Astrocyte of the spinal cord (primary cell): Measurements from ENCODE around the gene DNM3.

Source experiments
- DNase-seq: peaks from one replicate; pipeline ENCODE4 v3.0.0; 2011; ENCODE audit warnings: low read depth, low spot score
- H3K4me3 ChIP-seq: 2 replicates; pipeline ENCODE4 v1.5.1; 2011; ENCODE audit warnings: low read depth, mild to moderate bottlenecking, low read length, moderate library complexity
- in situ Hi-C: cut with HindIII; loops from 2 replicates; pipeline ENCODE4 v1.10.0; 2017; ENCODE audit warnings: low sequenced_read_pairs
- TF ChIP-seq, protein P1 (sequence below): IDR thresholded peaks from 2 replicates; pipeline ENCODE4 v1.5.1; 2012; ENCODE audit warnings: low read depth, mild to moderate bottlenecking, low read length, inconsistent platforms

Gene DNM3

DNA sequence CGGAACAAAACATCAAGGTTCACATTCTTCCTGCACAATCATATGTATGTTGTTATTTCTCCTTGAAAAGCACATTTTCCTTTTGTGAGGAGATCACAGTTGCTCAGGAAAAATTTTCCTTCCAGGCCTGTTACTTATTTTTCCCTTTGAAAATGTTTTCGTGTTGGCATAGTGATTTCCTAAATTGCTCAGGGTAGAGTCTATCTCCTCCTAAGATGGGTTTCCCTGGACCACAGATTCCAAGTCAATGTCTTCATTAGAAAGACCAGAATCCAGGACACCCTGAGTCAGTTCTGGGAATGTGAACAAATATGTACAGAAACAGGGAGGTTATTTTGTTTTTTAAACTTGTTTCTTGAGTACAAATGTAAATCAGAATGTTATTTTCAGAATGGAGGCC, 484.8 kb downstream of the DNM3 start:
- DNase-seq = peak; percentile 21
- no peak overlapping the region for H3K4me3 ChIP-seq
- TF ChIP-seq, protein P1, sequence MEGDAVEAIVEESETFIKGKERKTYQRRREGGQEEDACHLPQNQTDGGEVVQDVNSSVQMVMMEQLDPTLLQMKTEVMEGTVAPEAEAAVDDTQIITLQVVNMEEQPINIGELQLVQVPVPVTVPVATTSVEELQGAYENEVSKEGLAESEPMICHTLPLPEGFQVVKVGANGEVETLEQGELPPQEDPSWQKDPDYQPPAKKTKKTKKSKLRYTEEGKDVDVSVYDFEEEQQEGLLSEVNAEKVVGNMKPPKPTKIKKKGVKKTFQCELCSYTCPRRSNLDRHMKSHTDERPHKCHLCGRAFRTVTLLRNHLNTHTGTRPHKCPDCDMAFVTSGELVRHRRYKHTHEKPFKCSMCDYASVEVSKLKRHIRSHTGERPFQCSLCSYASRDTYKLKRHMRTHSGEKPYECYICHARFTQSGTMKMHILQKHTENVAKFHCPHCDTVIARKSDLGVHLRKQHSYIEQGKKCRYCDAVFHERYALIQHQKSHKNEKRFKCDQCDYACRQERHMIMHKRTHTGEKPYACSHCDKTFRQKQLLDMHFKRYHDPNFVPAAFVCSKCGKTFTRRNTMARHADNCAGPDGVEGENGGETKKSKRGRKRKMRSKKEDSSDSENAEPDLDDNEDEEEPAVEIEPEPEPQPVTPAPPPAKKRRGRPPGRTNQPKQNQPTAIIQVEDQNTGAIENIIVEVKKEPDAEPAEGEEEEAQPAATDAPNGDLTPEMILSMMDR = no peak
- in situ Hi-C loops = no loop called here

DNA sequence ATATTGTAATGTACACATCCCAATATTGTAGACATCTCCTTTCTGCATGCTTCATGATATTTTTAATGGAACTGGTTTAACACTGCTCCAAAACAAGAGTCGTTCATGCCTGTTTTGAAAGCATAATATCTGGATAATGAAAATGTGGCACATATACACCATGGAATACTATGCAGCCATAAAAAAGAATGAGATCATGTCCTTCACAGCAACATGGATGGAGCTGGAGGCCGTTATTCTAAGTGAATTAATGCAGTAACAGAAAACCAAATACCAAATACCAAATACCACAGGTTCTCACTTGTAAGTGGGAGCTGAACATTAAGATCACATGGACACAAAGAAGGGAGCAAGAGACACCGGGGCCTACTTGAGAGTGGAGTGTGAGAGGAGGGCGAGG, 487.0 kb downstream of the DNM3 start:
- no peak for DNase-seq
- in situ Hi-C loops = no loop called here
- no peak overlapping the region for H3K4me3 ChIP-seq
- TF ChIP-seq, protein P1 = no peak

GRCh38 chr1:172332230-172332629, 490.9 kb downstream of the DNM3 start:
- H3K4me3 ChIP-seq = no peak overlapping the region
- TF ChIP-seq, protein P1 = no peak
- in situ Hi-C loops = no loop called here
- DNase-seq = no peak

GRCh38 chr1:172335377-172335776, 494.1 kb downstream of the DNM3 start:
- in situ Hi-C loops = no loop called here
- TF ChIP-seq, protein P1 = no peak
- no peak for DNase-seq
- no peak overlapping the region for H3K4me3 ChIP-seq

DNA sequence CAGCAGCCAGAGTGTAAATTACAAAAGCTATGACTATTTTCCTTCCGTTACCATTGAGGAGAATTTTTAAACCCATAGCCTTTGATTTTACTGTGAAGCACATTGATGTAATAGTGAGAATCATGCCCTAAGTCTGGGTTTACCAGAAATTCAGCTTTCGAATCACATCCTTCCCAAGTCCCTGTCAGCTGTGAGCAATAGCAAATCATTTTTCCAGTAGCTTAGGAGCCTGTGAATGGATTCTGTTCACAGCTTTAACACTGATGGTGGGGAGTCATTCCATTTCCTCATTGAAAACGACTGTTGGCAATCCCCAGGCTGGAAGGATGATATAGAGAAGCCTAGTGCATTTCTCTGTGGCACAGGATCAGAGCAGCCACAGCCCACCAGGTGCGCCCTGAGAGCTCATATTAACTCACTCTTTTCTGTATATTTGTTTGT, 497.0 kb downstream of the DNM3 start:
- no peak for DNase-seq

GRCh38 chr1:172339842-172340241, 498.5 kb downstream of the DNM3 start:
- no peak overlapping the region for H3K4me3 ChIP-seq
- in situ Hi-C loops = no loop called here
- DNase-seq = no peak
- TF ChIP-seq, protein P1 = no peak

More for the DNA sequence above, 497.0 kb downstream of the DNM3 start:
- in situ Hi-C loops = no loop called here
- TF ChIP-seq, protein P1 = no peak
- no peak overlapping the region for H3K4me3 ChIP-seq

DNA sequence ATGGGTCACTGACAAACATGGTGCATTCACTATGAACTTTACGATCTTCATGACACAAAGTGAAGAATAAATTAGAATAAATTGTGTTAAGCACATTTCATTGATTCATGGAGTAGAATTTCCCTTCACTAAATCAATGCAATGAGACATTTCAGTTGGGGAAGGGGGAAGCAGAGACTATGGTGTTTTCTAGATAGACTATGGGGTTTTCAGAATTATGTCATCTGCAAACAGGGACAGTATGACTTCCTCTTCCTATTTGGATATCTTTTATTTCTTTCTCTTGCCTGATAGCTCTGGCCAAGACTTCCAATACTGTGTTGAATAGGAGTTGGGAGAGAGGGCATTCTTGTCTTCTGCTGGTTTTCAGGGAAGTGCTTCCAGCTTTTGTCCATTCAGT, 499.2 kb downstream of the DNM3 start:
- no peak overlapping the region for H3K4me3 ChIP-seq
- in situ Hi-C loops = no loop called here
- DNase-seq = no peak
- TF ChIP-seq, protein P1 = no peak
